Vagina (tissue), 2 donors: ENCODE results near the gene DDX39B. TPM values are rescaled to one million over a fixed set of nuclear protein-coding genes. Genes with fewer than 3 reads are reported as not detected.

Source experiments
- DNase-seq, 2 donors: peaks; one replicate each; pipeline ENCODE4 v3.0.0-alpha.2; 2017; ENCODE audit errors: extremely low spot score in 2 of 2
- H3K27ac ChIP-seq: fragments of 200-600 bp; sonication (generic); one replicate; pipeline ENCODE4 v1.5.1; 2019
- H3K27me3 ChIP-seq: fragments of 200-600 bp; sonication (generic); one replicate; pipeline ENCODE4 v1.5.1; 2019
- H3K36me3 ChIP-seq, 2 donors: fragments of 200-600 bp; sonication (generic); one replicate each; pipeline ENCODE4 v1.5.1; 2017 to 2019
- H3K4me1 ChIP-seq: fragments of 200-600 bp; sonication (generic); one replicate; pipeline ENCODE4 v1.5.1; 2019
- H3K4me3 ChIP-seq, 2 donors: fragments of 200-600 bp; sonication (generic); 1 replicate in 1 of 2; 2 replicates in 1 of 2; pipeline ENCODE4 v1.5.1; 2016 to 2019
- H3K9me3 ChIP-seq: fragments of 200-600 bp; sonication (generic); one replicate; pipeline ENCODE4 v1.5.1; 2019
- POLR2A ChIP-seq, 2 donors: fragments of 450-650 bp; IDR thresholded peaks; one replicate each; pipeline ENCODE4 v1.6.1; 2017; ENCODE audit warnings: antibody characterized with exemption in 2 of 2, mild to moderate bottlenecking in 2 of 2, moderate library complexity in 2 of 2
- POLR2AphosphoS5 ChIP-seq, 2 donors: sonication (generic); formaldehyde crosslinking; IDR thresholded peaks; one replicate each; pipeline ENCODE4 v1.9.0; 2017; ENCODE audit warnings: antibody characterized with exemption in 2 of 2, mild to moderate bottlenecking in 2 of 2, low read depth in 1 of 2; ENCODE audit not compliant: insufficient read depth in 1 of 2
- intact Hi-C: fragments of 100-400 bp; cut with DNase I; formaldehyde crosslinking; loops from one replicate; pipeline ENCODE4 v1.15.1; 2023
- small RNA-seq: library from RNA; depleted of rRNA; stranded (forward); fragments of <200 nt; gene quantifications from one replicate; pipeline ENCODE3, GENCODE V24; 2016
- total RNA-seq: library from RNA; depleted of rRNA; stranded (reverse); fragments of >200 nt; gene quantifications from one replicate; pipeline ENCODE4 v1.2.3, GENCODE V29; 2016
- TF ChIP-seq, protein P1 (sequence below), 3 experiments: fragments of 450-650 bp in 2 of 3; fragments of 200-600 bp in 1 of 3; sonication (generic) in 1 of 3; IDR thresholded peaks; one replicate each; pipeline ENCODE4 v1.5.1; 2017 to 2019; ENCODE audit warnings: antibody characterized with exemption in 3 of 3, mild to moderate bottlenecking in 2 of 3, moderate library complexity in 2 of 3

Gene DDX39B
- total RNA-seq, 1 donor from 2014 or later: 299 TPM

DNA sequence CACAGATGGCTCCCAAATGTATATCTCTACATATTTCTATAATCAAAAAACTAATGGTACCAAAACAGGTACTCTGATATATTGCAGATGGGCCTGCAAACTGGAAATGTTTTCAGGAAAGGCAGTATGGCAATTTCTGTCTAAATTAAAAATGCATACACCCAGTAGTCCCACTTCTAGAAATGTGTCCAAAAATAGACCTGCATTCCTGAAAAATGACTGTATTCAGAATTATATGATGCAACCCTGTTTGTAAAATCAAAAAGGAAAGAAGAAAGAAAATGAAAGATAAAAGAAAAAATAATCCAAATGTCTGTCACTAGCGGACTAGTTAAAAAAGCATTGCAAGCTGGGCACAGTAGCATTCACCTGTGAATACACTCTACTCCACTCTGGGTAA is 56.7 kb downstream of the DDX39B start:
- Histone ChIP-seq H3K4me3 (no peak overlapping the region), H3K9me3 (no peaks in the 10 kb centered on the region), H3K36me3 (no peaks in the 10 kb centered on the region), H3K4me1 (no peaks in the 10 kb centered on the region), H3K27ac (no peak overlapping the region), H3K27me3 (no peaks in the 10 kb centered on the region)
- TF ChIP-seq, protein P1, sequence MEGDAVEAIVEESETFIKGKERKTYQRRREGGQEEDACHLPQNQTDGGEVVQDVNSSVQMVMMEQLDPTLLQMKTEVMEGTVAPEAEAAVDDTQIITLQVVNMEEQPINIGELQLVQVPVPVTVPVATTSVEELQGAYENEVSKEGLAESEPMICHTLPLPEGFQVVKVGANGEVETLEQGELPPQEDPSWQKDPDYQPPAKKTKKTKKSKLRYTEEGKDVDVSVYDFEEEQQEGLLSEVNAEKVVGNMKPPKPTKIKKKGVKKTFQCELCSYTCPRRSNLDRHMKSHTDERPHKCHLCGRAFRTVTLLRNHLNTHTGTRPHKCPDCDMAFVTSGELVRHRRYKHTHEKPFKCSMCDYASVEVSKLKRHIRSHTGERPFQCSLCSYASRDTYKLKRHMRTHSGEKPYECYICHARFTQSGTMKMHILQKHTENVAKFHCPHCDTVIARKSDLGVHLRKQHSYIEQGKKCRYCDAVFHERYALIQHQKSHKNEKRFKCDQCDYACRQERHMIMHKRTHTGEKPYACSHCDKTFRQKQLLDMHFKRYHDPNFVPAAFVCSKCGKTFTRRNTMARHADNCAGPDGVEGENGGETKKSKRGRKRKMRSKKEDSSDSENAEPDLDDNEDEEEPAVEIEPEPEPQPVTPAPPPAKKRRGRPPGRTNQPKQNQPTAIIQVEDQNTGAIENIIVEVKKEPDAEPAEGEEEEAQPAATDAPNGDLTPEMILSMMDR (IDR thresholded peaks at IDR 0.05): no peak
- TF ChIP-seq POLR2A (IDR thresholded peaks at IDR 0.05) (no peak), POLR2AphosphoS5 (IDR thresholded peaks at IDR 0.05; ENCODE audit: insufficient read depth in 1 of 2, low read depth in 1 of 2) (no peak)
- intact Hi-C loops: no loop called here
- DNase-seq: no peak

DNA sequence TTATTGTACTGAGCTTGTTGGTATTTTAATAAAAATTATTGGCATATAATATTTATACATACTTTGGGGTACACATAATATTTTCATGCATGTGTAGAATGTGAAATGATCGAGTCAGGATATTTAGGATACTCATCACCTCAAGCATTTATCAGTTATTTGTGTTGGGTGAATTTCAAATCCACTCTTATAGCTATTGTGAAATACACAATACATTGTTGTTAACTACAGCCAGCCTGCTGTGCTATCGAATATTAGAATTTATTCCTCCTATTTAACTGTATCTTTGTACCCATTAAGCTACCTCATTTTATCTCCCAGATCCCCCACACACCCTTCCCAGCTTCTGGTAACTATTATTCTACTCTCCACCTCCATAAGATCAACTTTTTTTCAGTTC is 58.4 kb downstream of the DDX39B start:
- Histone ChIP-seq H3K27me3 (no peaks in the 10 kb centered on the region), H3K9me3 (no peaks in the 10 kb centered on the region), H3K4me3 (no peak overlapping the region), H3K27ac (no peak overlapping the region), H3K4me1 (no peaks in the 10 kb centered on the region), H3K36me3 (no peaks in the 10 kb centered on the region)
- intact Hi-C loops: no loop called here
- DNase-seq: no peak
- no peak for TF ChIP-seq POLR2AphosphoS5 (IDR thresholded peaks at IDR 0.05; ENCODE audit: insufficient read depth in 1 of 2, low read depth in 1 of 2)
- no peak for TF ChIP-seq POLR2A (IDR thresholded peaks at IDR 0.05)
- TF ChIP-seq, protein P1 (IDR thresholded peaks at IDR 0.05): no peak

DNA sequence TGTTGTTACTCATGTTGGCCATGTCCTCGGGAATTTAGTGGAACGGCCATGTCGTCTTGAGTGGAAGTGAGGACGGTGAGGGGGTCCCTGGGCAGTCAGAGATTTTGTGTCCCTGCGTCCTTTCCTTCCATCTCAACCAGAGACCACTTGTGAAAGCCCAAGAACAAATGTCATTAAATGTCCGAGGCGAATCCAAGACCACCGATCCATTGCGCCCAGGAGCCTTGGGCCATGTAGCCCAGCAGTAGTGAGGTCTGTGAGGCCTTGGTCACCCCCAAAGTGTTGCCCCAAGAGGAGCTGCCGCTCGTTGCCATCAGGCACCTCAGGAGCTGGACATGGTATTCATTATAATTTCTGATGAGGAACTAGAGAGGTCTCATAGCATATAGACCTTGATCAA is 61.2 kb downstream of the DDX39B start:
- Histone ChIP-seq H3K36me3 (no peaks in the 10 kb centered on the region), H3K27me3 (no peaks in the 10 kb centered on the region), H3K9me3 (no peaks in the 10 kb centered on the region), H3K27ac (no peak overlapping the region), H3K4me3 (no peak overlapping the region), H3K4me1 (no peaks in the 10 kb centered on the region)
- TF ChIP-seq POLR2AphosphoS5 (IDR thresholded peaks at IDR 0.05; ENCODE audit: insufficient read depth in 1 of 2, low read depth in 1 of 2) (no peak), POLR2A (IDR thresholded peaks at IDR 0.05) (no peak)
- TF ChIP-seq, protein P1 (IDR thresholded peaks at IDR 0.05): no peak
- intact Hi-C loops: no loop called here
- DNase-seq: peak in 1 of 2 donors; percentile 58

Small RNA genes lying within 50 kb of the gene (small RNA-seq; reads per million reads assigned to genes)
- not detected for gene AL663061.1
- not detected for gene RF00019
- gene SNORD117: 360 reads per million, percentile 98 among the genes with 10 or more reads in this experiment
- not detected for gene SNORD84

Other genes starting within 250 kb of the DDX39B start
- 921 TPM for gene HLA-B, start 184.8 kb downstream of the DDX39B start, total RNA-seq
- 19.9 TPM for gene MICA, start 138.4 kb downstream of the DDX39B start, total RNA-seq
- 3.2 TPM for gene MICB, start 43.9 kb downstream of the DDX39B start, total RNA-seq
- not detected for gene MCCD1, start 13.0 kb downstream of the DDX39B start, total RNA-seq
- gene ATP6V1G2, start 4.6 kb upstream of the DDX39B start, total RNA-seq: 5.4 TPM
- 14.2 TPM for gene NFKBIL1, start 5.6 kb upstream of the DDX39B start, total RNA-seq
- gene LTA, start 30.3 kb upstream of the DDX39B start, total RNA-seq: not detected
- gene TNF, start 33.6 kb upstream of the DDX39B start, total RNA-seq: not detected
- gene LTB, start 40.4 kb upstream of the DDX39B start, total RNA-seq: 5.4 TPM
- gene LST1, start 44.3 kb upstream of the DDX39B start, total RNA-seq: not detected
- gene NCR3, start 51.0 kb upstream of the DDX39B start, total RNA-seq: not detected
- 25.0 TPM for gene AIF1, start 73.2 kb upstream of the DDX39B start, total RNA-seq
- gene PRRC2A, start 78.7 kb upstream of the DDX39B start, total RNA-seq: 74.6 TPM
- gene BAG6, start 110.7 kb upstream of the DDX39B start, total RNA-seq: 139 TPM
- gene APOM, start 113.9 kb upstream of the DDX39B start, total RNA-seq: not detected
- gene C6orf47, start 118.8 kb upstream of the DDX39B start, total RNA-seq: 15.2 TPM
- gene GPANK1, start 123.0 kb upstream of the DDX39B start, total RNA-seq: 16.9 TPM
- 219 TPM for gene CSNK2B, start 124.1 kb upstream of the DDX39B start, total RNA-seq
- gene LY6G5B, start 128.0 kb upstream of the DDX39B start, total RNA-seq: 7.4 TPM
- 1.7 TPM for gene LY6G5C, start 139.1 kb upstream of the DDX39B start, total RNA-seq
- 53.0 TPM for gene ABHD16A, start 161.3 kb upstream of the DDX39B start, total RNA-seq
- not detected for gene LY6G6F, start 164.9 kb upstream of the DDX39B start, total RNA-seq
- gene LY6G6D, start 173.3 kb upstream of the DDX39B start, total RNA-seq: not detected
- not detected for gene LY6G6C, start 179.7 kb upstream of the DDX39B start, total RNA-seq
- not detected for gene MPIG6B, start 181.4 kb upstream of the DDX39B start, total RNA-seq
- 108 TPM for gene DDAH2, start 187.3 kb upstream of the DDX39B start, total RNA-seq
- 250 TPM for gene CLIC1, start 194.5 kb upstream of the DDX39B start, total RNA-seq
- gene MSH5, start 198.0 kb upstream of the DDX39B start, total RNA-seq: 11.0 TPM
- not detected for gene SAPCD1, start 220.7 kb upstream of the DDX39B start, total RNA-seq
- gene VWA7, start 235.3 kb upstream of the DDX39B start, total RNA-seq: 0.74 TPM